DMS 273 (cell line): ENCODE results near the gene RGS5.

Experiments
- DNase-seq: peaks from one replicate; lab custom pipeline; 2025; ENCODE audit not compliant: unreplicated experiment; lab: John Stamatoyannopoulos, UW

RGS5 gene

DNA sequence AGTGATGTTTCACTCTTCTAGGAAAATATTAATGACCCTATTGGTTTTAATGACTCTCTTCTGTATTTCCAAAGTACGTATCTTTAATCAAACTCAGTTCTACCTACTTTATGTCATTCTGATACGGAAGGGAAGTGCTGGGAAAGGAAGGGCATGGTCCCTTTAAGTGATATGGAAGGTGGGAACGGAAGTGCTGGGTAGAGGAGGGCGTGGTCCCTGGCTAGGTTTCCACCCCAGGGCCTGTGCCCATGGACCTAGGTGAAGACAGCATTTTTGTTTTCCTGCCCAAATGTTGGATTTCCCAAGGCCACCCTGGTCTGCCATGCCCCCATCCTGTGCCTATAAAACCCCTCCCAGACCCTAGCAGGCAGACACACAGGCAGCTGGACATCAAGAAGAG is 109.5 kb downstream of the RGS5 start:
- DNase-seq = peak; percentile 69
